NCI-H524 (cell line): ENCODE measurements around the gene LRRC8A.

Source experiments
- DNase-seq, 2 experiments: peaks; one replicate each; lab custom pipeline; 2025; lab: John Stamatoyannopoulos, UW

Gene LRRC8A

DNA sequence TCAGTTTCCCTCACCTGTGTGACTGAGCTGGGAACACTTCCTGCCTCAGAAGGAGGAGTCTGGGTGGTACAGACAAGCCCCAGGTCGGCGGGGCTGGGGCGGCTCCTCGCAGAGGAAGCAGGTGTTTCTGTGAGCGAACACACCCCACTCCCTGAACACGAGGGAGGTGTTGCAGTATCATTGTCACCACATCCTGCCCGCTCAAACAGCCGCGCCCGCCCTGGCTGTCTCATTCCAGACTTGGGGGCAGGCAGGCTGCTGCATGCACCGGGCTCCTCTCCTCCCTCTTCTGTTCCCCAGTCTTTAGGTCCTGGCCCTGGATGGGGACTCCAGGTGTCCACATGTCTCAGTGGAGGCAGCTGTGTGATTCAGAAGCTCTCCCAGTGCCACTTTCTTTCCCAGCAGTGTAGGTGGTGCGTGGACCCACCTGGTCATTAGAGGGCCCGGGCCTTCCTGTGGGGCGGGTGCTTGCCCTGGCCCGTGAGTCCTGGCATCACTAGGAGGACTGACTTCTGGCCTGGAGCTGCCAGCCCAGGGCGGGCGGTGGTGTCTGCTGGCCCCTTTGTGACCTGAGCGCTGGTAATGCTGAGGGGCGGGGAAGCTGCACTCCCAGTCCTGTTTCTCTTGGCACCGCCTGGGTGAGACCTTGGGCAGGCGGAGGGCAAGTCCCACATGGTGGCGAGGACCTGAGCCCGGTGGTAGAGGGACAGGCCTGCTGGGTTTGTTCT is 20.6 kb downstream of the LRRC8A start:
- no peak for DNase-seq

GRCh38 chr9:128903079-128903461 is 21.1 kb downstream of the LRRC8A start:
- no peak for DNase-seq

DNA sequence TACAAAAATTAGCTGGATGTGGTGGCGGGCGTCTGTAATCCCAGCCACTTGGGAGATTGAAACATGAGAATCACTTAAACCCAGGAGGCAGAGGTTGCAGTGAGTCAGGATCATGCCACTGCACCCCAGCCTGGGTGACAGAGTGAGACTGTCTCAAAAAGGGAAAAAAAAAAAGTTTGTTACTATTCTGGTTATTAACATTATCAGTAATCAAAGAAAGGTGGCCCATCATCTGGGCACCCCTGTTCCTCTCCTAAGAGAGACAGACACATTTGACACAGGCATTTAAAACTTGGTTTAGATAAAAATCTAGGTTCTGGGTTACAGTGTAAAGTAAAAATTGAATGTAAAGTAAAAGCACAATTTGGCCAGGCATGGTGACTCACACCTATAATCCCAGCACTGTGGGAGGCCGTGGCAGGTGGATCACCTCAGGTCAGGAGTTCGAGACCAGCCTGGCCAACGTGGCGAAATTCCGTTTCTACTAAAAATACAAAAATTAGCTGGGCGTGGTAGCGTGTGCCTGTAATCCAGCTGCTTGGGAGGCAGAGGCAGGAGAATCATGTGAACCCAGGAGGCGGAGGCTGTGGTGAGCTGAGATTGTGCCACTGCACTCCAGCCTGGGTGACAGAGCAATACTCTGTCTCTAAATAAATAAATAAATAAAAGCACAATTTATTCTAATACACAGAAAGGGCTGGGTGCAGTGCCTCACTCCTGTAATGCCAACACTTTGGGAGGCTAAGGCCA is 22.1 kb downstream of the LRRC8A start:
- no peak for DNase-seq

DNA sequence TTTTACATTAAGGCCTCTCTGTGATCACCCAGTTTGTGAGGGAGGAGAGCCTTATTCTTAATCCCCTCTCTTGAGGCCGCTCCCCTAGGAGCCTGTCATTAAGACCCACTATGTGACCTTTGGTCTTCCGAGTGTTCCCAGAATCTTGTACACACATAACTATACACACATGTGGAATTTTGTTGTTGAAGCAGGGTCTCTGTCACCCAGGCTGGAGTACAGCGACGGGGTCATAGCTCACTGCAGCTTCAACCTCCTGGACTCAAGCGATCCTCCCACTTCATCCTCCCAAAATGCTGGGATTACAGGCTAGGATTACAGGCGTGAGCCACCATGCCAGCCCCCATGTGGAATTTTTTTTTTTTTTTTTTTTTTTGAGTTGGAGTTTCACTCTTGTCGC is 24.0 kb downstream of the LRRC8A start:
- no peak for DNase-seq

GRCh38 chr9:128906741-128907140 is 24.8 kb downstream of the LRRC8A start:
- DNase-seq, result no peak

GRCh38 chr9:128908372-128908771 is 26.4 kb downstream of the LRRC8A start:
- DNase-seq, result no peak

DNA sequence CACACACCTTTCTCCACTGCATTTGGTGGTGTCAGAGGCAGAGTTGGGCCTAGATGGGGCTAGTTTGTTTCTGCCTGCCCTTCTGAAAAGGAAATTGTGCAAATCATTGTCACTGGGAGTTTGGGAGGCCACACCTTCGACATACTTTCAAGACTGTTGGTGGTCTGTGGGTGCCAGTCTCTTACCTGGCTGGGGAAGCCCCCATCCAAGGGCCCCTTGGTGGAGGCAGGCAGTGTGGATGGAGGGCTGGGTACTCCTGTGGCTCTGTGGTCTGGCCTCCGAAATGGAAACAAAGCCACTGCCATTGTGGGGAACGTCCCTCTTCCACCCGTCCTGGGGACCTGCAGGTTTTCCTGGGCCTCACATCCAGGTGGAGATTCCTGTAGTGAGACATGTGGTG is 27.9 kb downstream of the LRRC8A start:
- no peak for DNase-seq

DNA sequence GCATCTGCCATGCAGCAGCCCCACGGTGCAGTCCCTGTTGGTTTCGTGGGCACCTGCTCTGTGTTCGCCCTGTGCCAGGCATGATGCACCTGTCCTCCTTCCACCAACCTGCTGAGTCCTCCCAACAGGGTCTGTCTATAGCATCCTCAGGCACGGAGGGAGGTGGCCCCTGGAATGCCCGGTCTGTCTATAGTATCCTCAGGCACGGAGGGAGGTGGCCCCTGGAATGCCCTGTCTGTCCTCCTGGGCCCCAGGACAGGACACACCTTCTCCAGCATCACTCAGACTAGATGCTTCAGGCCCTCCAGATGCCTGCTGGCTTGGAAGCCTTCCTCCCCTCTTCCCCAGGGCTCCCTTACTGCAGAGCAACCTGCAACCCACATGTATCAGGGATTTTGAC is 29.0 kb downstream of the LRRC8A start:
- no peak for DNase-seq

DNA sequence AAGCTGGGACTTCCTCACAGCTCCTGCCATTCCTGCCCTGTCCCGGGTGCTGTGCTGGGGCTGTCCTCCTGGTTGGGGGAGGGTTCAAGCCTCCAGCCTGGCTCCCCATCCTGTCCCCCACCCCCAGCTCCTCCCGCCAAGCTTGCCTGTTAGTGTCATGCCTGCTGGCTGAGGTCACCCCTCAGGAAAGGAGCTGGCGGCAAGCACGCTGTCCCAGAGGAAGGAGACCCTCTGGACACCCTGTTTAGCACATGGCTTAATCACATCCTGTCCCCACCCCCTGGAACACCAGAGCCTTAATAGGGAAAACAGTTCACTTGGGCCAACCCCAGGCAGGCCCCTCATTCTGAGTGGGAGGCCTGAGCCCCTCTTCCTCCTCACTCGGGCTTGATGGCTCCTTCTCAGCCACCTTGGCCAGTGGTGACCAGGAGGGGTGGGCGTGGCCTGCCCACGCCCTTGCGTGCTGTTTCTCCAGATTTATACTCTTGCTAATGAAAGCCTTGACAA is 29.6 kb downstream of the LRRC8A start:
- DNase-seq, result no peak

- no peak for DNase-seq
These were observed 30.4 kb downstream of the LRRC8A start for GRCh38 chr9:128912270-128912853.

- no peak for DNase-seq
These were observed 31.3 kb downstream of the LRRC8A start for GRCh38 chr9:128913048-128913900.

DNA sequence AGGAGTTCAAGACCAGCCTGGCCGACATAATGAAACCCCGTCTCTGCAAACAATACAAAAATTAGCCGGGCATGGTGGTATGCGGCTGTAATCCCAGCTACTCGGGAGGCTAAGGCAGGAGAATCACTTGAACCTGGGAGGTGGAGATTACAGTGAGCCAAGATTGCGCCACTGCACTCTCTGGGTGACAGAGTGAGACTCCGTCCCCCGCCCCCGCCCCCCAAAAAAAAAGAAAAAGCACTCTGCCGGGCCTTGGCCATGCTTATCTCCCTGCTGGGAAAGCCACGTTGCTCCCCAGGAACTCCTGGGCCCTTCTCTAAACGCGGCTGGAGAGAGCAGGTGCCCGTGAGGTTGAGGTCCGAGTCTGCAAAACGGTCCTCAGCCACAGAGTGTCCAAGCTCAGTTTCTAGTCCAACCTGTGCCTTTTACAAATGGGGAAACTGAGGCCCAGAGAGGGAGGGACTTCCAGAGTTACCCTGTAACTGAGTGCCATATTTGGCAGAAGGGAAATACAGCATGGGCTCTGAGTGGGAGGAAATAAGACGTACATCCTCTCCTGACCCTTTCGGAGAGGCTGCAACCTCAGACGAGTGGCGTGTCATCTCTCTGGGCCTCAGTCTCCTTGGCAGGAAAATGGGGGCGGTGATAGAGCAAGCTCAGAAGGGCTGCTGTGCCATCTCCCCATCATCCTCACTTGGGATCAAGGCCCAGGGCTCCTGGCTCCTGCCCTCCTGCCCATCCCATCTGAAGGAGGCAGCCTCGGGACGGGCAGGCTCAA is 32.3 kb downstream of the LRRC8A start:
- DNase-seq, result no peak

GRCh38 chr9:128916204-128916603 is 34.3 kb downstream of the LRRC8A start:
- DNase-seq, result no peak

- DNase-seq, result no peak
These were observed 34.8 kb downstream of the LRRC8A start for GRCh38 chr9:128916745-128917144.

DNA sequence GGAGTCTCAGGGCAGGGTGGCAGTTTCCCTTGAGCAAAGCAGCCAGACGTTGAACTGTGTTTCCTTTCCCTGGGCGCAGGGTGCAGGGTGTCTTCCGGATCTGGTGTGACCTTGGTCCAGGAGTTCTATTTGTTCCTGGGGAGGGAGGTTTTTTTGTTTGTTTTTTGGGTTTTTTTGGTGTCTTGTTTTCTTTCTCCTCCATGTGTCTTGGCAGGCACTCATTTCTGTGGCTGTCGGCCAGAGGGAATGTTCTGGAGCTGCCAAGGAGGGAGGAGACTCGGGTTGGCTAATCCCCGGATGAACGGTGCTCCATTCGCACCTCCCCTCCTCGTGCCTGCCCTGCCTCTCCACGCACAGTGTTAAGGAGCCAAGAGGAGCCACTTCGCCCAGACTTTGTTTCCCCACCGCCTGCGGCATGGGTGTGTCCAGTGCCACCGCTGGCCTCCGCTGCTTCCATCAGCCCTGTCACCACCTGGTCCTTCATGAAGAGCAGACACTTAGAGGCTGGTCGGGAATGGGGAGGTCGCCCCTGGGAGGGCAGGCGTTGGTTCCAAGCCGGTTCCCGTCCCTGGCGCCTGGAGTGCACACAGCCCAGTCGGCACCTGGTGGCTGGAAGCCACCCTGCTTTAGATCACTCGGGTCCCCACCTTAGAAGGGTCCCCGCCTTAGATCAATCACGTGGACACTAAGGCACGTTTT is 35.4 kb downstream of the LRRC8A start:
- no peak for DNase-seq

DNA sequence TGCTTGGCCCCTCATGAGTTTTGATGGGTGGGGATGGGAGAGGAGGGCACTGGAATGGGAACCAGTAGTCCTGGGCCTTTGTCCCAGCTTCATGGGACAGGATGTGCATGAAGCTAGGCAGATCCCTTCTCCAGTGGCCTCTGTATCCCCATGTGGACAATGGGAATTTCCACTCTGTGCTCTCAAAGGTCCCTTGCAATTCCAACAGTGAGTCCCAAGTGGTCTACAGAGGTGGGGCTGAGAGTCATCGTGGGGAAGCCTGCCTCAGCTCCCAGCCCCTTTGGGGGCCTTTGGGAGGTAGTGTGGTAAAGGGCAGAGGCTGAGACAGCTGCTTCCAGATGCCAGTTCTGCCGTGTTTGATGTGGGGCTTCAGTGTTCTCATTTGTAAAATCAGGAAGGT is 37.0 kb downstream of the LRRC8A start:
- no peak for DNase-seq

DNA sequence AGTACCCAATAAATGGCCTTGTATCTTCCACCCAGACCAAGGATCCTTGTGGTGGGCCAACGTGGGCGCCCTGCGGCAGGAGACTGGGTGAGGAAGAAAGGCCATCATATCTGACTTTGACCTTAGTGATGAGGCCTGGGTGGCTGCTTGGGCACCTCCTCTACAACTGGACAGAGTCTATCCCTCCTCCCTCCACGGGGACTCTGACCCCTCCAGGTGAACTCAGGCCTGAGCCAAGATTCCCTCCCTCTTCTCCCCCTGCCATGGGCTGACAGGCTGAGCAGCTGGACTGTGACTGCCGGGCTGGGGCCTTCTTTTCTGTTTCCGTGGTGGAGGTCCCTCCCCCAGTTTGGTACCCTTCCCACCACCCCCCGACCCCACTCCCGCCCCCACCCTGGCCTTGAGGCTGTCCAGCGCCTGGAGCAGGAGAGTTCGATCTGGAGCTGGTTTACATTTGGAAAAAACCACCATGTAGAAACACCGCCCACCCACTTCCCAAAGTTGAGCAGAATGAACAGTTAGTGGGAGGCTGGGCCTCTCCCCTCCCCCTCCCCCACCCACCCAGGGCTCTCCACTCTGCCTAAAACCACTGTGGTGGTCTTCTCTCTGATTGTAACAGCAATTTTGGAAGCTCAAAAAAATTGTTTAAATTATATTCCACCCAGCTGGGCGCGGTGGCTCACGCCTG is 37.6 kb downstream of the LRRC8A start:
- no peak for DNase-seq

DNA sequence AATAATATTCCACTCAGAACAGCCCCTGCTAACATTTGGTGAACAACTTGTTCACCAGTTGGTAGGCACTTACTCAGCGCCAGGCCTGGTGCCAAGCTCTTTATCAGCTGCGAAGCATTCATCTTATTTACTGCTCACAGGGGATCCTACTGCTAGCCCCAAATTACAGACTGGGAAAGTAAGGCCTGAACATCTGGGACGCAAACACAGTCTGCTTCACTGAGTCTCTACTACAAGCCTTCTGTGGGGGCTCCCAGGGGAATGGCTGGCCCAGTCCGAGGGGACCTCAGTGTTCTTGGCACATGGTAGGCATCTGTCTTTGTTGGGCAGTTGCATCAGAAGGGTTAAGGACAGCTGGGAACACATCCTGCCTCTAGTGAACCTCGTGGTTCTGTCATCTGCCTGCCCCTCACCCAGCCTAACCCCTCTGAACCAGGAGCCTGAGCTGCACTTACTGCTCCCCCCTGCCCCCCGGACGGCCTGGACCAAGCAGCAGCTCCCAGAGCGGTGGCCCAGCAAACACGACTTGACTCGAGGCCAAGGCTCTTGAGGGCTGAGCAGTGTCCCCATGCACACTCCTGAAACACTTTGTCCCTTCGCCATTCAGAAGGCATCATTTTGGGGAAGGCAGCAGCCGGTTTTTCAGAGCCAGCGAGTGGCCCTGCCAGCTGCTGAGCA is 38.6 kb downstream of the LRRC8A start, which contains the start of gene PHYHD1:
Gene PHYHD1, plus strand, starts transcription at position 602 of the 678 bp plus-strand sequence. CDS start 1,342 bp downstream, outside the sequence.
- peak; percentile 70 to 76 for DNase-seq
